ENCODE results near the gene RPL36. TPM values are rescaled to one million over a fixed set of nuclear protein-coding genes. Genes with fewer than 3 reads are reported as not detected.

Gene RPL36
- total RNA-seq, 1 experiment from 2014 or later, result 787 TPM

GRCh38 chr19:5713228-5713627 lies 23.1 kb downstream of the RPL36 start:
- Histone ChIP-seq H3F3A (ENCODE audit: insufficient read depth, low read depth) (peaks cover 10% of the 10 kb centered on the region; the same call in 1 of the 2 replicates), H3K4me3 (no peak overlapping the region), H3K27ac (no peak overlapping the region), H3K27me3 (ENCODE audit: insufficient read depth, low read depth) (no peaks in the 10 kb centered on the region), H3K9me2 (ENCODE audit: insufficient read depth) (no peaks in the 10 kb centered on the region), H3K4me2 (no peak overlapping the region), H3K9me3 (ENCODE audit: insufficient read depth, low read depth) (no peaks in the 10 kb centered on the region), H3K36me3 (ENCODE audit: low read depth) (peaks cover 4% of the 10 kb centered on the region; the same call in 1 of the 2 replicates), H3K4me1 (replicated peaks; ENCODE audit: insufficient read depth) (peaks cover 9% of the 10 kb centered on the region), H3K79me2 (ENCODE audit: low read depth) (peaks cover 42% of the 10 kb centered on the region), H4K20me1 (ENCODE audit: insufficient read depth) (peaks cover 46% of the 10 kb centered on the region), H2AFZ (no peak overlapping the region)
- TF ChIP-seq CTCF (conservative IDR thresholded peaks at IDR 0.05) (no peak), EZH2 (IDR thresholded peaks at IDR 0.05; ENCODE audit: low read depth) (no peak)
- DNase-seq, result no peak
- CTCF ChIA-PET, result no interaction called here
- intact Hi-C loops (cut with micrococcal nuclease; ENCODE audit: unreplicated experiment), result no loop called here
- no TSS peak for BruUV-seq (replicated peaks)
- POLR2A ChIA-PET (ENCODE audit: unreplicated experiment), result no interaction called here

GRCh38 chr19:5714816-5715215 lies 24.7 kb downstream of the RPL36 start:
- no peak overlapping the region for H3K27ac ChIP-seq
- no peak overlapping the region for H3K4me3 ChIP-seq
- H3K4me2 ChIP-seq, result no peak overlapping the region
- peaks cover 4% of the 10 kb centered on the region; the same call in 1 of the 2 replicates for H3K36me3 ChIP-seq (ENCODE audit: low read depth)
- H3K4me1 ChIP-seq (replicated peaks; ENCODE audit: insufficient read depth), result peaks cover 9% of the 10 kb centered on the region
- peaks cover 58% of the 10 kb centered on the region for H3K79me2 ChIP-seq (ENCODE audit: low read depth)
- CTCF ChIA-PET, result no interaction called here
- peaks cover 41% of the 10 kb centered on the region for H4K20me1 ChIP-seq (ENCODE audit: insufficient read depth)
- no peak for TF ChIP-seq CTCF (conservative IDR thresholded peaks at IDR 0.05)
- TF ChIP-seq EZH2 (IDR thresholded peaks at IDR 0.05; ENCODE audit: low read depth), result no peak
- H3F3A ChIP-seq (ENCODE audit: insufficient read depth, low read depth), result peaks cover 20% of the 10 kb centered on the region
- BruUV-seq (replicated peaks), result no TSS peak
- no peaks in the 10 kb centered on the region for H3K9me2 ChIP-seq (ENCODE audit: insufficient read depth)
- DNase-seq, result no peak
- no peaks in the 10 kb centered on the region for H3K27me3 ChIP-seq (ENCODE audit: insufficient read depth, low read depth)
- no peak overlapping the region for H2AFZ ChIP-seq
- intact Hi-C loops (cut with micrococcal nuclease; ENCODE audit: unreplicated experiment), result no loop called here
- POLR2A ChIA-PET (ENCODE audit: unreplicated experiment), result no interaction called here
- no peaks in the 10 kb centered on the region for H3K9me3 ChIP-seq (ENCODE audit: insufficient read depth, low read depth)

DNA sequence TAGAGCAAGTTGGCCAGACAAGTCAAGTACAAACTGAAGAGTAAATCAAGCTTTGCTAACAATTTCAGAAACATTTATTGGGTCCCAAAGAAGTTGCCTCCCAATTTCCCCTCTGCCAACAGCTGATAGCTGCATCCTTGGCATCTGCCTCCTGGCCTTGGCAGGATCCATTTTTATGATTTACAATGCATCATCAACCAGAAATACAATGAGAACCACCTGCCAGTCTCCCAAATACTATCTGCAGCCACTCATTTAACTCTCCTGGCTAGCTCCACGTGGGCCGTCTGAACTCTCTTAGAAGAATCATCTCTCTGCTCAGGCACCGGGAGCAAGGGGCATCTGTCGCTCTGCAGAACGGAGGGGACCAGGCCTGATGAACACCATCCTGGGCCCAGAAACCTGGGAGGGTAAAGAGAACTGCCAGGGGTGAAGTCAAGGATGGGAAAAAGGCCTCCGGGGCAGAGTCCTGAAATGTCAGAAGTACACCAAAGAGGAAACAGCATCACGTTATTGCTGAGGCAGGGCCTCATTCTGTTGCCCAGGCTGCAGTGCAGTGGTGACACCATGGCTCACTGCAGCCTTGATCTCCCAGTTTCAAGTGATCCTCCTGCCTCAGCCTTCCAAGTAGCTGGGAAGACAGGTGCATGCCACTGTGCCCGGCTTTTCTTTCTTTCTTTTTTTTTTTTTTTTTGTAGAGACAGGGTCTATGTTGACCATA lies 27.3 kb downstream of the RPL36 start:
- no peaks in the 10 kb centered on the region for H3K9me3 ChIP-seq (ENCODE audit: insufficient read depth, low read depth)
- BruUV-seq (replicated peaks), result no TSS peak
- no peak for DNase-seq
- H3K79me2 ChIP-seq (ENCODE audit: low read depth), result peaks cover 58% of the 10 kb centered on the region
- no peaks in the 10 kb centered on the region for H3K27me3 ChIP-seq (ENCODE audit: insufficient read depth, low read depth)
- H3K4me1 ChIP-seq (replicated peaks; ENCODE audit: insufficient read depth), result peaks cover 9% of the 10 kb centered on the region
- POLR2A ChIA-PET (ENCODE audit: unreplicated experiment), result interaction anchor here (0.7 kb wide), 1 partner anchor 1681 kb away, joined by 3 read pairs; no protein-coding TSS in a partner anchor
- H3K4me2 ChIP-seq, result peak overlapping the region; percentile 97
- intact Hi-C loops (cut with micrococcal nuclease; ENCODE audit: unreplicated experiment), result no loop called here
- peaks cover 23% of the 10 kb centered on the region for H3F3A ChIP-seq (ENCODE audit: insufficient read depth, low read depth)
- no peaks in the 10 kb centered on the region for H3K9me2 ChIP-seq (ENCODE audit: insufficient read depth)
- peaks cover 4% of the 10 kb centered on the region; the same call in 1 of the 2 replicates for H3K36me3 ChIP-seq (ENCODE audit: low read depth)
- peaks cover 41% of the 10 kb centered on the region for H4K20me1 ChIP-seq (ENCODE audit: insufficient read depth)
- H3K4me3 ChIP-seq, result peak overlapping the region; percentile 97
- CTCF ChIA-PET, result interaction anchor here (0.6 kb wide), 1 partner anchor 87 kb away, joined by 11 read pairs; no protein-coding TSS in a partner anchor
- no peak overlapping the region for H2AFZ ChIP-seq
- H3K27ac ChIP-seq, result peak overlapping the region; percentile 99
- TF ChIP-seq EZH2 (IDR thresholded peaks at IDR 0.05; ENCODE audit: low read depth) (no peak), CTCF (conservative IDR thresholded peaks at IDR 0.05) (no peak)
